Islet of Langerhans (tissue), 1 donor: ENCODE data around the gene DHRS4.
A peak's percentile ranks its signal among the peaks of the same experiment; 100 is the strongest.
"Not testable (repeated sequence)": the region's sequence is repeated elsewhere in the genome, so short reads cannot be mapped to it uniquely, and the experiment has no call there.

ENCODE experiments used
- FAIRE-seq: peaks from one replicate; lab custom pipeline; 2011; peaks lifted over from hg19 to GRCh38; lab: Jason Lieb, UNC

DHRS4 gene

DNA sequence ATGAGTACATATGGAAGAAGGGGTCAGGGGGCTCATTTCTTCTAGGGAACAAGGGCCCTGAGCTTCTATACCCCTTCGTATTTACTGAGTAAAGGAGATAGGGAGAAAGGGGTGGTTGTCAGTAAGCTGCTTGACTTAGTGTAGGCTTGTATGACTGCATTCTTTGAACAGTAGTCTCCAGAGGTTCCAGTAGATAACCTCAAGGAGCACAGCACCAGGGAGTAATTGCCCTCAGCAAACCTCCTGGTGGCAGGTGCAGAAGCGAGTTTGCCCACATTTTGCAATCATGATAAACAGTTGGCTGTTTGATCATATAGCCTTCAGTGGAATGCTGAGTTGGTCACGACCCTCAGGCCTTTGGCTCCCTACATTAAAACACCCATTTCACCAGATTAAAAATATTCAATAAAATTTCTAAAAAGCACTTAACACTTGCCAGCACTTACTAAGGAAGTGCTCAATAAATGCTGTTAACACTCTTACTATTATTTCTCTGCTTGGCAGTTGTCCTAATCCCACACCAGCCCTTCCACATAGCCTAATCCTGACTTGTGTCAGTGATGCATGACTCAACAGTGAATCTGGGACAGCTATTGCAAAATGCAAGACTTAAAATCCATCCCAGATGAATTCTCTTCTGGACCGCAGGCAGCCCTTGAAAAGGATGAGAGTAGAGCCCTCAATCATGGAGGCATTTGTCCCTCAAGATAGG is 31.5 kb downstream of the DHRS4 start:
- no peak for FAIRE-seq

DNA sequence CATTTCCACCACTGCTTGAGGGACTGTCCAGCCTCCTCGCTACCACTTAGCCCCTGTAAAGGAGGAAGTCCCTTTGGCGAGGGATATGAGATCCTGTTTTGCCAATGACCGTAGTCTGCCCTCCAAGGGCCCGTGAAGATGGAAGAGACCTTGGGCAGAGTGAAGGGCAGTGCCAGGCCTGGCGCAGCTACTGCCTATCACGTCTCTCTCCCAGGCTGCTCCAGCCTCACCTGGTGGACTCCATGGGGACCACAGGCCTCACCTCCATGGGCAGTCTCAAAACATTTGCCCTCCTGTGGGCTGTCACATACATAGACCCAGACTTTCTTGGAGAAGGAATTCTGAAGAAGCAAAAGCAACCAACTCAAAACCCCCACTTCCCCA is 34.6 kb downstream of the DHRS4 start:
- not testable (repeated sequence) for FAIRE-seq

DNA sequence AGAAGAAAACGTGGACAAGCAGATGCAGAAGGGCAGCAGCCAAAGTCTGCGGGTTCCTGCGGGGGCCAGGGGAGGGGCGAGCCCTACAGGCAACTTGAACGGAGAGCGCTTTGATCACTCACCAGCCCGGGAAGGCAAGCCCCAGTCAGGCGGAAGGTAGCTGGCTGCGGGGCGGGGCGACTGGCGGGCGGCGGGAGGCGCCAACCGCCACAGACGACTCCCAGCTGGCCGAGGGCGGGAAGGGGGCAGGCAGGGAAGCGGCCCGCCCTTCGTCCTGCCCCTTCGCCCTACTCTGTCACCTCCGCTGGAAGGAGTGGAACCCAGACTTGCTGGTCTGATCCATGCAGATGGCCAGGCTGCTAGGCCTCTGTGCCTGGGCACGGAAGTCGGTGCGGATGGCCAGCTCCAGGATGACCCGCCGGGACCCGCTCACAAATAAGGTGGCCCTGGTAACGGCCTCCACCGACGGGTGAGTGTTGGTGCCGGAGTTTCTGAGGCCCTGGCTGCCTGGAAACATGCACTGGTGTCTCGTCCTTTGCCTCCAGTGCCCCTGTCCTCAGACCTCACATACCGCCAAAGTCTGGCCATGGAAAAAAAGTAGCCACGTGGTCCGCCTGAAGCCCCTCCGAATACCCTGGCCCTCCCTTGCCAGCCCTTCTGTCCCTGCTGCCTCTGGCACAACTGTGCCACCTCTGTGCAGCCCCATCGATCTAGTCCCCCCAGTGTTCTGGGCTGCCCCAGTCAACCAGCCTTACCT is 35.2 kb downstream of the DHRS4 start, which contains the start of gene DHRS4L2:
Gene DHRS4L2, plus strand, starts transcription at position 323 of the 757 bp plus-strand sequence. Its CDS starts 19 bp downstream, at position 342.
- FAIRE-seq: not testable (repeated sequence)

DNA sequence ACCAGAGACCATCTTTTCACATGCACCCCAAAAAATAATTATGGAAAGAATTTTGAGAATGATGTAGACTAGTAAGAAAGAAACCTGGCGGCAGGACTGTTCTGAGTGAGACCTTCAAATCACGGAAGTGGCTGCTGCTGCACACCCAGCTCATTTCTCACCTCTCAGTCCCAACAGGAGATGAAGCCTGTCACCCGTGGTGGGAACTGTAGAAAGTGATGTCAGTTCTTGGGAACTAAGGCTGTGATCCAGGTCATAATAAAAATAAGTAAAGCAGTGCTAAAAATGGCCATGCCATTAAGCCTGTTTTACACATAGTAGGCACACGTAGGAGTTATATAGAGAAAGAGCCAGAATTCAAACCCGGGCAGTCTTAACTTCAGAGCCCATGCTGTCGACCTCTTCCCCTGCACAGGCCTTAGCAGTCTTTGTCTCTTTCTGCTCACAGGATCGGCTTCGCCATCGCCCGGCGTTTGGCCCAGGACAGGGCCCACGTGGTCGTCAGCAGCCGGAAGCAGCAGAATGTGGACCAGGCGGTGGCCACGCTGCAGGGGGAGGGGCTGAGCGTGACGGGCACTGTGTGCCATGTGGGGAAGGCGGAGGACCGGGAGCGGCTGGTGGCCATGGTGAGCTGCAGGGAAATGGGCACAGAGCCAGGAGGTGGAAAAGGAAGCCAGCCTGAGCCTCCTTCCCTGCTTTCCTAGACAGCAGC is 36.3 kb downstream of the DHRS4 start:
- not testable (repeated sequence) for FAIRE-seq

DNA sequence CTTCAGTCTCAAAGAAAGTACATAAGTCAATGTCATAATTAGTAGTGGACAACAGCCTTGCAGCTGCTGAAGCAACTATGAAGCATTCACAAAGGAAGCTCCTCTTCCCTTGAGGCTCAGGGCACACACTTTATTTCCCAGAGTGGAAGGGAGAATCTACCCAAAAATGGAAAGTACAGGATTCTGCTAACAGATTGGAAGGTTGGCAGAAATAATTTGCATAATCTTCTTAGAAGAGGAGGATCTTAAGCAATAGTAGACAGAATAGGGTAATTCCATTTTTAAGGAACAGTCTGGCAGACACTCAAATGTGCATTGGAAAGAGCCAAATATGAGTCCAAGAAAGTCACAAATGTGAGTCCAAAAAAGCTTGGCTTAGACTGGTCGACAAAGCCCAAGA is 37.4 kb downstream of the DHRS4 start:
- not testable (repeated sequence) for FAIRE-seq

DNA sequence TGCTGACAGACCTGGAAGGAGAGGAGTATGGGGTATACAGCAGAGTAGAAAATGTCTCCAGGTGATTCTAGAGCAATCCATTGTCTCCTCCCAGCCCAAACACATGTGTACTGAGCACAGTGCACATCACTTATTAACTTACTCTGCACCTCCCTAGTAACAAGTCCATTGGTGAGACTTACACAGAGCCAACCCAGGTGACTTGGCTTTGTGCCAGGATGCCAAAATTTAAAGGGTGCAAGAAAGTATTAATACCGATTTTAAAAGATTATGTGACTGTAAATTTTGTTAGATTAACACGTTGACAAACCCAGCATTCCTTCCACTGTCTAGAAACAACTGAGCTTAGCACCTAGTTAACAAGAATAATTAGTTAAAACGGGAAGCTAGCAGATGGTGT is 39.5 kb downstream of the DHRS4 start:
- not testable (repeated sequence) for FAIRE-seq

DNA sequence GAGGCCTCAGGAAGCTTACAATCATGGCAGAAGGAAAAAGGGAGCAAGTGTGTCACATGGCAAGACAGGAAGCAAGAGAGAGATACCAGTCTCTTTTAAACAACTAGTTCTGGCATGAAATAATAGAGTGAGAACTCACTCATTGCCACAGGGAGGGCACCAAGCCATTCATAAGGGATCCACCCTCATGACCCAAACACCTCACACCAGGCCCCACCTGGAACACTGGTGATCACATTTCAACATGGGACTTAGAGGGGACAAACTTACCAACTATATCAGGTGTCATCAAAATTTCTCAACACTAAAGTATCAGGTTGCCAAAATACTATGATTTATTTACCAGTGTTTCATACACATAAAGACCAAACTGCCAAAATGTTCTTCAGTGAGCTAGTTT is 42.4 kb downstream of the DHRS4 start:
- FAIRE-seq: not testable (repeated sequence)

DNA sequence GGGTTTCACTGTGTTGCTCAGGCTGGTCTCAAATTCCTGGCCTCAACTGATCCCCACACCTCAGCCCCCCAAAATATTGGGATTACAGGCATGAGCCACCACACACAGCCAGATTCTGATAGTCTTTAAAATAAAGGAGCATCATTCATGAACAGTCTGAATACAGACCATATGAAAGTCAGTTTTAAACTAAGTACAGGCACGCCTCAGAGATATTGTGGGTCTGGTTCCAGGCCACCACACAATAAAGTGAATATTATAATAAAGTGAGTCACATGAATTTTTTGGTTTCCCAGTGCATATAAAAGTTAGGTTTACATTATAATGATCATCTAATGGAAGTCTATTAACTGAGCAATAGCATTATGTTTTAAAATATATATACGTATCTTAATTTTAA is 43.3 kb downstream of the DHRS4 start:
- FAIRE-seq: not testable (repeated sequence)

DNA sequence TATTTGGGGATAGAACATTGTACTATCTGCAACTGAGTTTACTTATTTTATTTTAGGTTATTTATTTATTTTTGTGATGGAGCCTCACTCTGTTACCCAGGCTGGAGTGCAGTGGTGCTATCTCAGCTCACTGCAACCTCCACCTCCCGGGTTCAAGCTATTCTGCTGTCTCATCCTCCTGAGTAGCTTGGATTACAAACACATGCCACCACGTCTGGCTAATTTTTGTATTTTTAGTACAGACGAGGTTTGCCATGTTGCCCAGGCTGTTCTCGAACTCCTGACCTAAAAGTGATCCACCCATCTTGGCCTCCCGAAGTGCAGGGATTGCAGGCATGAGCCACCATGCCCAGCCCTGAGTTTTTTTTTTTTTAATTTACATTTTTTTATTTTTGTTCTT is 46.1 kb downstream of the DHRS4 start:
- not testable (repeated sequence) for FAIRE-seq

DNA sequence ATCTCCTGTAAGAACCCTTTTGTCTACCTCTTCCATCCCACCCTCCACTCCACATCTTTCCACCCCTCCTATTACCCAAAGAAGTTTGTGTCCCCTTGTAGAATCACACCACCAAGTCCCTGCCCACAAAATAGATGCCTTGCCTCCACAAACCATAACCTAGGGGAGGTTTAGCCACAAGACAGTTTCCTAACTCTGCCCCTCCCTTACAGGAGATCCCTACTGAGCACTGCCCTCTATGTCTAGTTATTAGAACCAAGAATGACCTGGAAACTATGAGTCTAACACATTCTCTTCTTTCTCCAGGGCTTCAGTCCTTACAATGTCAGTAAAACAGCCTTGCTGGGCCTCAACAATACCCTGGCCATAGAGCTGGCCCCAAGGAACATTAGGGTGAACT is 47.5 kb downstream of the DHRS4 start:
- not testable (repeated sequence) for FAIRE-seq

DNA sequence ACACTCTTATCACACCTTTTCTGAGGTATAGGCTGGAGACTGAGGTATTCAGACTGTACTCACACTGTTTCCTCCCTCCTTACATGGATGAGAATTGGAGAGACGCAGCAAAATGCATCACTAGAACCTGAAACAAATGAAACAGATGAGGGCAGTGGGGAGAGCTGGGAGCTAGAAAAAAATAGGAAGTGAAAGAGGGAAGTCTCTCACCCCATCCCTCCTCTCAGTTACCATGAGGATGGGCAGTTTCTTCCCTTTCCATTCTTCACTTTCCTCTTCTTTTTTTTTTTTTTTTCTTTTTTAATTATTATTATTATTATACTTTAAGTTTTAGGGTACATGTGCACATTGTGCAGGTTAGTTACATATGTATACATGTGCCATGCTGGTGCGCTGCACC is 48.1 kb downstream of the DHRS4 start:
- not testable (repeated sequence) for FAIRE-seq

DNA sequence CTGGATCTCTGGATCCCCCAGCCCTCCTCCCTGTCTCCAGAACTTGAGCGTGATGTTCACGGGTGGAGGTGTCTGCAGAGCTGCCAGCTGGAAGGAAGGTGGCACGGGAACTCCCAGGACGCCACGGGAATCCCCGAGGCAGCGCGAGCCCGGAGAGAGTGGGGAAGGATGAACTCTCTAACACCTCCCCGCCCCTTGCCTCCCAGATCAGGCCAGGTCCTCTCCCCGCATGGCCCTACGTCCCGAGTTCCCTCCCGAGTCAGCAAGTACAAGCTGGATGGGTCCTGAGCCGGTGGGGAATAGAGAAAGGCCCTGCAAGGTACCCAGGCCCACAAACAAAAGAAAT is 52.9 kb downstream of the DHRS4 start:
- FAIRE-seq: not testable (repeated sequence)

DNA sequence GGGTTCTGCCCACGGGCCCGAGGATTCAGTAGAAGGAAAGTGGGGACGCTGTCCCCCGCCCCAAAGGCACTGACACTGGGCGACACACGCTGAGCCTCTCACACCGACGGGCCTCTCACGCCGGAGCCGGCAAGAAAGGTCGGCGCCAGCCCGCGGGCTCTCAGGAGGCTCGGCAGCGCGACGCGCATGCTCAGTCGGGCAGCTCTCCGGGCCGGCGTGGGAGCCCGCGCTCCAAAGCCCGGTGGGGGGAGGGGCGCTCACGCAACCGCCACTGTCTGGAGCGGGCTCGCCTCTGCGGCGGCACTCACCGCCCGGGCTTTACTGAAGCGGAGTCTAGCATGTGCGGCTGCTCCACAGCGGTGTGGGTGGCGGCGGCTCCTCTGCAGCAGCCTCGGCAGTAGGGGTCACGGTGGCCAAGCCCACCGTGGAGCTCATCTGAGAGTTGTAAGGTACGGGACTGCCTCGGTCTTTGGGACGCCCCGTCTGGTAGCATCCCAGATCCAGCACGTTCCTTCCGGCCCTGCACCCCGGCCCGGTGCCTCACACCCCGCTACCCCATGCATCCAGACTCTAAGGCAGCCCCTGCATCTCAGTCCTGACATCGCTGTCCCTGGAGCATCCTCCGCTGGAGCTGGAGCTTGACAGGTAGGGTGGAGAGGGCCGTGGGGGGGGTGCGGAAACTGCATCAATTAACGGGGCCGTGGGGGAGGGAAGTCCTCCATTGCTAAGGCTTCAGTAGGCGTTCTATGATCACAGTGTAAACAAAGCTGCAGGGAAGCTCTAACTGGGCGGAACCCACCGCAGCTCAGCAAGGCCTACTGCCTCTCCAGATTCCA is 53.5 kb downstream of the DHRS4 start:
- FAIRE-seq: not testable (repeated sequence)

DNA sequence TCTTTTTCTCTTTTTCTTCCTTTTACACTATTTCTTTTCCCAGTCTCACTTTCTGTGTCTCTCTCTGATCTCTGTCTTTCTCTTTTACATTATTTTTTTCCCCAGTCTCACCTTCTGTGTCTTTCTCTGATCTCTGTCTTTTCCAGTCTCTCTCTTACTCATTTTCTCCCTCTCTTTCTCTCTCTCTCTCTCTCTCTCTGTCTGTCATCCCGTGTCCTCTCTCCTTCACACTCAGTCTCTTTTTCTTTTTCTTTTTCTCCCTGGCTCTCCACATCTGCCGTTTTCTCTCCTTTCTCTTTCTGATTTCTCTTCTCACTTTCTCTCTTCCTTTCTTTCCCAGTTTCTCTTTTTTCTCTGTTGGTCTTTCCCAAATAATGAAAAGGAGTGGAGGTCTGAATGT is 57.5 kb downstream of the DHRS4 start:
- no peak for FAIRE-seq

DNA sequence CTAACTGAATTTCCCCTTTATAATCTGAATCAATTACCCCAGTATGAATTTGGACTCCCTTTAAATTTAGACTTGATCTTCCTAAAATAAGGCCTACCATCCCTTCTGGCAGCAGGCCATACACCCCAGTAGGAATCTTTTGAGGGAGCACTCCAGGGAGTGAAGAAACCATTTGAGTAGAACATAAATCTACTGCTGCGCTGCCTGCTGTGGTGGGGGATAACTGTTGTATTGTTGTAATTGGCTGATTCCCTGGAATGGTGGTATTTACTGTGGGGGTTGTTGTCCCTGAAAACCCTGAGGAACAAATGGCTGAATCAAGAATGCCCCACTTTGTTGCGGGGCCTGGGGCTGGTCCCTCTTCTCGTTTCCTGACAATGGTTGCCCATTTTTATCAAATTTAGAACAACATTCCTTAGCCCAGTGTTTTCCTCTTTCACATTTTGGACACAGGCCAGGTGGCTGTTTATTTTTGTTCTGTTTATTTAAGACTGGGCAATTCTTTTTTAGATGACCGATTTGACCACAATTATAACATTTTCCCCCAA is 59.2 kb downstream of the DHRS4 start:
- not testable (repeated sequence) for FAIRE-seq

DNA sequence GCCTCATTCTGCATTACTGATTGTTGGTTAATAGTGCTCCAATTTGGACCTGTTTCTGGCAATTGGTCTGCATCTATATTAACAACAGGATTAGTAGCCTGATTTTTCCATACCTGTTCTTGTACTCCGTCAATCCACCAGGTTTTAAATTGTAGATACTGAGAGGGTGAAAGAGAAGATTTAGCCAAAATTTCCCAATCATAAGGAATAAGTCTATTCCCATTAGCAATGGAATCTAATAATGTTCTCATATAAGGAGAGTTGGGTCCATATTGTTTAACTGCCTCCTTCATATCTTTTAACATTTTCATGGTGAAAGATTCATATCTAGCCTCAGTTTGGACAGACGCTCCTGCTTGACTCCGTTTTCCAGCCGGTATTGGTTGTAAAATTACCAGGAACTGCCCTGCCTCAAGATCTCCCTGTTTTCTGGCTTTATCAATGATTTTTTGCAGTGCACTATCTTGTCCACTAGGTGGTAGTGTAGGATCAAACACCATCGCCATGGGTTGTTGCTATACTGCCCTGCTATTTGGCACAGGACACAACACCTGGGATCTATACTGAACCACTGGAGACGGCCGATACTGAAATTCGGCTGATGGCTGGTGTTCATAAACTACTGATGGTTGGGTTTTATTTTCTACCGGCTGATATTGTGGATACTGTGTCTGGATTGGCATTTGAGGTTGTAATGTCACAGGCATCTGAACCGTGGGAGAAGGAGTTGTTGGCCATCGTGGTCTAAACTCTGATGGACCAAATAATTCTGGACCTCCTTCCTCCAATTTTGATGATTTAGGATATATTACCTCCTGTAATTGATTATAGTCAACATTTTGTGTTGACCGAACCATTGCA is 60.3 kb downstream of the DHRS4 start:
- FAIRE-seq: peak; percentile 47

DNA sequence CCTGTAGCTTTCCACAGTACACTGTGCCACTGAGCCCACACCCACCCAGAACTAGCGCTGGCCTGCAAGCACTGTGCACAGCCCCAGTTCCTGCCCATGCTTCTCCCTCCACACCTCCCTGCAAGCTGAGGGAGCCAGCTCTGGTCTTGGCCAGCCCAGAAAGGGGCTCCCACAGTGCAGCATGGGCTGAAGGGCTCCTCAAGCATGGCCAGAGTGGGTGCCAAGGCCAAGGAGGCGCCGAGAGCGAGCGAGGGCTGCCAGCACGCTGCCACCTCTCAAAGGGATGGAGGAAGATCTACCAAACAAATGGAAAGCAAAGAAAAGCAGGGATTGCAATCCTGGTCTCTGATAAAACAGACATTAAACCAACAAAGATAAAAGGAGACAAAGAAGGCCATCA is 62.2 kb downstream of the DHRS4 start:
- not testable (repeated sequence) for FAIRE-seq
